HEK293T (cell line): Measurements from ENCODE around the gene TPH1.

Experiments
- BHLHE40 ChIP-seq: fragments of 450-650 bp; IDR thresholded peaks from 2 replicates; pipeline ENCODE4 v1.6.1; 2016; ENCODE audit warnings: mild to moderate bottlenecking, moderate library complexity, borderline replicate concordance
- FOXA1 ChIP-seq: fragments of 450-650 bp; IDR thresholded peaks from 2 replicates; pipeline ENCODE4 v1.6.1; 2016; ENCODE audit warnings: mild to moderate bottlenecking
- FOXK2 ChIP-seq: fragments of 450-650 bp; IDR thresholded peaks from 2 replicates; pipeline ENCODE4 v1.6.1; 2016; ENCODE audit warnings: mild to moderate bottlenecking
- FOXM1 ChIP-seq: fragments of 450-650 bp; IDR thresholded peaks from 2 replicates; pipeline ENCODE4 v1.6.1; 2017; ENCODE audit warnings: mild to moderate bottlenecking, borderline replicate concordance
- L3MBTL2 ChIP-seq: fragments of 450-650 bp; conservative IDR thresholded peaks from 2 replicates; pipeline ENCODE4 v1.6.1; 2016; ENCODE audit warnings: mild to moderate bottlenecking
- SP1 ChIP-seq: fragments of 450-650 bp; IDR thresholded peaks from 2 replicates; pipeline ENCODE4 v1.6.1; 2017
- SUZ12 ChIP-seq: fragments of 450-650 bp; IDR thresholded peaks from 2 replicates; pipeline ENCODE4 v1.6.1; 2016; ENCODE audit warnings: mild to moderate bottlenecking
- TARDBP ChIP-seq: fragments of 450-650 bp; IDR thresholded peaks from 2 replicates; pipeline ENCODE4 v1.6.1; 2016
- ZNF384 ChIP-seq: fragments of 450-650 bp; IDR thresholded peaks from 2 replicates; pipeline ENCODE4 v1.6.1; 2016

DNA sequence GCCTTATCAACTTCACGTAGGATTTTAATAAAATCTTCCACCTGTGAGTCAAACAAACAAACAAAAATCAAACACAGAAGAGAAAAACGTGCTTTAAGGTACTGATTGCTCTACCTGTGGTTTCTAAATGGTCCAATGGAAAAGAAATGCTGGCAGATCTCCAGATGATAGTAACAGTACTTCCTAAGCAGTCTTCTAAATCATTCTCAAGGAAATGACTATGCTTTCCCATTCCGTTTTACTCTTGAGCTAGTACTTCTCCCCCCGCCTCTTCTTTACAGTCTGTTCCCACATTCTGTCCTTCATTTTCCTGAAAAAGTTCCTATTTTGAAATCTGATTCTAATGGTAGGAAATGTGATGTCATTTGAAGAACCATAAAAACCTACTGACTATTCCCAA, 34.4 kb upstream of the TPH1 start:
- no peak for TF ChIP-seq FOXM1
- no peak for TF ChIP-seq SP1
- TF ChIP-seq FOXK2, result no peak
- no peak for TF ChIP-seq L3MBTL2
- TF ChIP-seq BHLHE40, result no peak
- no peak for TF ChIP-seq ZNF384
- TF ChIP-seq FOXA1, result no peak
- no peak for TF ChIP-seq TARDBP
- TF ChIP-seq SUZ12, result no peak
